Gastrocnemius medialis (tissue), 4 donors: Measurements from ENCODE around the gene KIRREL3. TPM values are rescaled to one million over a fixed set of nuclear protein-coding genes. Genes with fewer than 3 reads are reported as not detected.

Experiments
- ATAC-seq, 2 donors: fragments of 150-250 bp; one replicate each; pipeline ENCODE4 v1.9.1; 2016
- DNase-seq, 2 donors: peaks; one replicate each; pipeline ENCODE4 v3.0.0-alpha.2; 2019
- H3K27ac ChIP-seq, 4 donors: fragments of 200-600 bp; sonication (generic); 1 replicate in 1 of 4; 2 replicates in 3 of 4; pipeline ENCODE4 v1.5.1; 2016 to 2018; ENCODE audit warnings: mild to moderate bottlenecking in 2 of 4, moderate library complexity in 1 of 4
- H3K27me3 ChIP-seq, 3 donors: fragments of 200-600 bp; sonication (generic) in 2 of 3; 1 replicate in 1 of 3; 2 replicates in 2 of 3; pipeline versions ENCODE4 v1.5.1 to v1.6.0; 2016 to 2019; ENCODE audit warnings: mild to moderate bottlenecking in 1 of 3, moderate library complexity in 1 of 3
- H3K36me3 ChIP-seq, 2 donors: fragments of 200-600 bp; sonication (generic) in 1 of 2; one replicate each; pipeline ENCODE4 v1.5.1; 2017 to 2018
- H3K4me1 ChIP-seq, 2 donors: fragments of 200-600 bp; sonication (generic) in 1 of 2; one replicate each; pipeline ENCODE4 v1.5.1; 2016 to 2017; ENCODE audit warnings: mild to moderate bottlenecking in 2 of 2
- H3K4me3 ChIP-seq, 4 donors: fragments of 200-600 bp; sonication (generic) in 3 of 4; 1 replicate in 1 of 4; 2 replicates in 3 of 4; pipeline ENCODE4 v1.5.1; 2016 to 2019; ENCODE audit warnings: mild to moderate bottlenecking in 2 of 4
- H3K9me3 ChIP-seq, 3 donors: fragments of 200-600 bp; sonication (generic) in 2 of 3; 1 replicate in 1 of 3; 2 replicates in 2 of 3; pipeline ENCODE4 v1.5.1; 2016 to 2019
- CTCF ChIP-seq, 5 experiments: fragments of 450-650 bp in 3 of 5; fragments of 200-600 bp in 2 of 5; sonication (generic) in 2 of 5; IDR thresholded peaks in 4 of 5; conservative IDR thresholded peaks in 1 of 5; 1 replicate in 4 of 5; 2 replicates in 1 of 5; pipeline ENCODE4 v1.5.1; 2016 to 2019; ENCODE audit warnings: antibody characterized with exemption in 5 of 5, mild to moderate bottlenecking in 3 of 5, moderate library complexity in 3 of 5
- POLR2A ChIP-seq, 2 donors: fragments of 450-650 bp; IDR thresholded peaks; one replicate each; pipeline ENCODE4 v1.6.1; 2017; ENCODE audit warnings: antibody characterized with exemption in 2 of 2, mild to moderate bottlenecking in 2 of 2, moderate library complexity in 2 of 2
- in situ Hi-C, 4 donors: fragments of 200-750 bp; cut with MboI; loops; one replicate each; pipeline versions ENCODE4 v1.15.0 to v1.8.0; 2017; ENCODE audit warnings: low sequenced_read_pairs in 4 of 4
- intact Hi-C: fragments of 100-400 bp; cut with DNase I; formaldehyde crosslinking; loops from one replicate; pipeline ENCODE4 v1.15.1; 2023; ENCODE audit warnings: low total_unique reads
- total RNA-seq, 4 donors: library from RNA; depleted of rRNA; stranded (reverse); fragments of >200 nt; gene quantifications; one replicate each; pipeline versions ENCODE4 v1.1.0 to v1.2.3, GENCODE V29; 2016

The KIRREL3 gene
- total RNA-seq, 4 donors from 2014 or later: 0.10 TPM; not detected in 3

- no peak for DNase-seq
- peaks cover 0 to 1% of the 10 kb centered on the region in 2 donors for H3K4me1 ChIP-seq
- no peaks in the 10 kb centered on the region for H3K36me3 ChIP-seq
- in situ Hi-C loops (loop anchor here in 3 of 4 donors (10.0 to 25.0 kb wide), 3 partner anchors 161 to 338 kb away; partner anchors contain the start of gene DCPS (in 1 of the 3)), intact Hi-C loops (no loop called here)
- H3K27ac ChIP-seq: no peak overlapping the region
- no peaks in the 10 kb centered on the region for H3K27me3 ChIP-seq
- no peak overlapping the region for H3K4me3 ChIP-seq
- no peak for ATAC-seq
- no peaks in the 10 kb centered on the region for H3K9me3 ChIP-seq
- TF ChIP-seq POLR2A (IDR thresholded peaks at IDR 0.05) (no peak), CTCF (IDR thresholded peaks at IDR 0.05 in 4 of 5, conservative IDR thresholded peaks at IDR 0.05 in 1 of 5) (no peak)
Measured at GRCh38 chr11:126475014-126475991, 525.3 kb downstream of the KIRREL3 start.

GRCh38 chr11:126474220-126474619 lies 526.4 kb downstream of the KIRREL3 start:
- no peak for TF ChIP-seq POLR2A (IDR thresholded peaks at IDR 0.05)
- Histone ChIP-seq H3K27me3 (no peaks in the 10 kb centered on the region), H3K4me1 (no peaks in the 10 kb centered on the region), H3K36me3 (no peaks in the 10 kb centered on the region), H3K27ac (no peak overlapping the region), H3K4me3 (no peak overlapping the region), H3K9me3 (no peaks in the 10 kb centered on the region)
- ATAC-seq (no peak), DNase-seq (no peak)
- intact Hi-C loops (no loop called here), in situ Hi-C loops (loop anchor here in 2 of 4 donors (10.0 kb wide), 1 partner anchor 159 kb away; no protein-coding TSS in a partner anchor)

GRCh38 chr11:126473269-126473668 lies 527.3 kb downstream of the KIRREL3 start:
- in situ Hi-C loops: loop anchor here in 2 of 4 donors (10.0 kb wide), 1 partner anchor 158 kb away; no protein-coding TSS in a partner anchor
- no peaks in the 10 kb centered on the region for H3K4me1 ChIP-seq
- DNase-seq: no peak

DNA sequence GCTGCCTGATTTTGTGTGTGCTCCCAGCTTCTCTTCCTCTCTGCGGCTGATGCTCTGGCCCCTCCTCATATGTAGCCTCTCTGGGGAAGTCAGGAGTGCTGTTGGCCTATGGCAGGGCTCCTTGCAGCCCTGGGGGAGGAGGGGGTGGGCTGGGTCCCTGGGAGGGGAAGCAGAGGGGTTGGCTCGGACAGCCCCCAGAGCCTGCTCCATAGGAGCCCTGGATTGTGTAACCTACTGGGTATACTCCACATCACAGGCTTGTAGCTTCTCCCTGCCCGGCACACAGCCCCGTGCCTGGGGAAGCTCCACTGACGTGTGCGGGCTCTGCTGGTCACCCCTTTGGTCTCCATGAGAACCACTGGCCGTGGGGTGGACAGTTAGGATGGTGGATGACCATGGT lies 531.3 kb downstream of the KIRREL3 start:
- DNase-seq: no peak
- no peaks in the 10 kb centered on the region for H3K4me1 ChIP-seq
- H3K36me3 ChIP-seq: no peaks in the 10 kb centered on the region
- H3K27ac ChIP-seq: no peak overlapping the region
- no peaks in the 10 kb centered on the region for H3K9me3 ChIP-seq
- TF ChIP-seq POLR2A (IDR thresholded peaks at IDR 0.05) (no peak), CTCF (IDR thresholded peaks at IDR 0.05 in 4 of 5, conservative IDR thresholded peaks at IDR 0.05 in 1 of 5) (no peak)
- no peak for ATAC-seq
- intact Hi-C loops: no loop called here
- H3K4me3 ChIP-seq: no peak overlapping the region
- in situ Hi-C loops: no loop called here
- H3K27me3 ChIP-seq: no peaks in the 10 kb centered on the region

More at GRCh38 chr11:126473269-126473668, 527.3 kb downstream of the KIRREL3 start:
- no peak overlapping the region for H3K27ac ChIP-seq
- no peaks in the 10 kb centered on the region for H3K36me3 ChIP-seq
- TF ChIP-seq POLR2A (IDR thresholded peaks at IDR 0.05) (no peak), CTCF (IDR thresholded peaks at IDR 0.05 in 4 of 5, conservative IDR thresholded peaks at IDR 0.05 in 1 of 5) (no peak)
- no peaks in the 10 kb centered on the region for H3K9me3 ChIP-seq
- no peak overlapping the region for H3K4me3 ChIP-seq
- ATAC-seq: no peak
- no peaks in the 10 kb centered on the region for H3K27me3 ChIP-seq
- intact Hi-C loops: no loop called here

DNA sequence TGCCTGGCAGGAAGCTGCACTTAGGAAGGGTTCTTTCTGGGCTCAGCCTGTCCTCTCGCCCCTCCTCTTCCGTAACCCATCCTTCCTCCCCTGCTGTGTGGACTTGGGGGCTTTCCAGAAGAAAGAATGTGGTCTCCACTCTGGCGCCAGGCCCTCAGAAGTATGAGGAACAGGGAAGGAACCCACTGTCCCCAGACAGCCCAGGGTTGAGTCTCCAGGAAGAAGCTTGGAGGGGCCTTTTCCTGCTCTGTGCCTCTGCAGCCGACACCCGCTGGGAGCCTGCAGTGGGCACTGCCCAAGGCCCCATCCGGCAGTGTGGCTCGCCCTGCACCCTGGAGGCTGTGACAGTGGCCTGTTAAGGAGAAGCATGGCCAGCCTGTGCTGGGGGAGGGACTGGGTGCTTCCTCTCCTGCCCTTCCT lies 532.5 kb downstream of the KIRREL3 start:
- Histone ChIP-seq H3K27me3 (no peaks in the 10 kb centered on the region), H3K4me3 (no peak overlapping the region), H3K36me3 (no peaks in the 10 kb centered on the region), H3K4me1 (no peaks in the 10 kb centered on the region), H3K27ac (no peak overlapping the region), H3K9me3 (no peaks in the 10 kb centered on the region)
- peak in 1 of 2 donors; percentile 17 for DNase-seq
- ATAC-seq: no peak
- TF ChIP-seq CTCF (IDR thresholded peaks at IDR 0.05 in 4 of 5, conservative IDR thresholded peaks at IDR 0.05 in 1 of 5) (no peak), POLR2A (IDR thresholded peaks at IDR 0.05) (no peak)
- intact Hi-C loops (no loop called here), in situ Hi-C loops (no loop called here)
